Measurements from ENCODE around the gene COPS7B. TPM values are rescaled to one million over a fixed set of nuclear protein-coding genes. Genes with fewer than 3 reads are reported as not detected.

Gene COPS7B
- polyA plus RNA-seq, 3 donors = 46.6 to 65.2 (median 58.5) TPM

DNA sequence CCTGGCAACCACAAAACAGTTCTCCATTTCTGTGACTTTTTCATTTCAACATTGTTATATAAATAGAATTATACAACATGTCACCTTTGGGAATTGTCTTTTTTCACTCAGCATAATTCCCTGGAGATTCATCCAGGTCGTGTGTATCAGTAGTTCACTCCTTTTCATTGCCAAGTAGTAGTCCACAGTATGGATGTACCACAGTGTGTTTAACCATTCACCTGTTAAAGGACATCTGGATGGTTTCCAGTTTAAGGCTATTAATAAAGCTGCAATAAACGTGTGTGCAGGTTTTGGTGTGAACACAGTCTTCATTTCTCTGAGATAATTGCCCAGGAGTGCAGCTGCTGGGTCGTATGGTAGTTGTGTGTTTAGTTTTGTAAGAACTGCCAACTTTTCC lies 35.7 kb downstream of the COPS7B start:
- no peak for DNase-seq (ENCODE audit: extremely low read depth in 1 of 11, low read depth in 9 of 11, low spot score in 4 of 11)

DNA sequence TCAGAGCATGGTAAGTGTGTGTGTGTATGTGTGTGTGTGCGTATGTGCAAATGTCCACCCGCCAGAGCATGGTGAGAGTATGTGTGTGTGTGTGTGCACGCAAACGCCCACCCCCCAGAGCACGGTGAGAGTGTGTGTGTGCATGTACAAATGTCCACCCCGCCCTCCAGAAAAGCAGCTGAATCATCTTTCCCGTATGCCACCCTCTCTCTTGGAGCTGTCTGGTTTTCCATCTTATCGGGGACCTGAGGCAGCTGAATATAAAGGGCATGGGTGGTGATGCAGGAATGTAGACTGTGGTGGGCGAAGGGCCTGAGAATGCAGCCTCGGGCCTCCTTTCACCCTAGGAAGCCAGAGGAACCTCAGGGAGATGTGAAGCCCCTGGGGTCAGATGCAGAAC lies 66.9 kb downstream of the COPS7B start:
- no peak for DNase-seq (ENCODE audit: extremely low read depth in 1 of 11, low read depth in 9 of 11, low spot score in 4 of 11)

DNA sequence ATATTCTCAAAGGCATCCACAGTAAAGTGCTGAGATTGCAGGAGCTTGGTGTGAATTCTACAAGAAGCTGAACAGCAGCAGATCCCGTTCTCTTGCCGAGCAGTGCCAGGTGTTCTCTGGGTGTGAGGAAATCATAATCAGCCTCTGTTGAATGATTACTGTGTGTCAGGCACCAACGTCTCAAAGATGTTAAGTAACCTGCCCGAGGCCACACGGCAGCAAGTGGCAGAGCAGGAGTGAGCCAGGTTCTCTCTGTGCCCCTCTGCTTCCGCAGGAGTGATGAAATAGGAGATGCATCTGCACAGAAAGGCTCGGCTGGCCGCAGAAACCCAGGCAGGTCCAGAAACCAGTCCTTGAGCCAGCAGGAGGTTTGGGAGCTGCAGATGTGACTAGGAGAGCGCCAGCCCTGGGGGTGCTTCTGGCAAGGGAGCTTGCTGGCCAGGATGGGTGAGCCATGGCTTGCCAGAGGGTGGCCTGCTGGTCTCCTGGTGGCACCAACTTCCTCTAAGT lies 68.4 kb downstream of the COPS7B start:
- DNase-seq (ENCODE audit: extremely low read depth in 1 of 11, low read depth in 9 of 11, low spot score in 4 of 11) = no peak

DNA sequence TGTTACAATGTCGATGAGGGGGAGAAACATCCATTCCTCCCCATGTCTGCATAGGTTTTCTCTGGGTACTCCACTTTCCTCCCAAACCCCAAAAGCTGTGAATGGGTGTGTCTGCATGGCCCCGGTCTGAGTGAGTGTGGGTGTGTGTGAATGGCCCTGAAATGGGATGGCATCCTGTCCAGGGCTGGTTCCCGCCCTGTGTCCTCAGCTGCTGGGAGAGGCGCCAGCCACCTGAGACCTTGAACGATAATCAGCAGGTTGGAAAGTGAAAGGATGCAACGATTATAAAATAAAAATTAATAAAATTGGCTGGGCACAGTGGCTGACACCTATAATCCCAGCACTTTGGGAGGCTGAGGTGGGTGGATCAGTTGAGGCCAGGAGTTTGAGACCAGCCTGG lies 70.7 kb downstream of the COPS7B start:
- DNase-seq (ENCODE audit: extremely low read depth in 1 of 11, low read depth in 9 of 11, low spot score in 4 of 11) = no peak

Other genes starting within 250 kb of the COPS7B start
- gene TEX44, start 193.6 kb upstream of the COPS7B start, polyA plus RNA-seq (ENCODE audit: insufficient read length in 3 of 3) = not detected
- gene PTMA, start 77.9 kb upstream of the COPS7B start, polyA plus RNA-seq (ENCODE audit: insufficient read length in 3 of 3) = 1,000 to 10,000 TPM; 2,063 to 2,308 (median 2,262) TPM
- 10 to 100 TPM; 24.3 to 26.1 (median 25.6) TPM for gene PDE6D, start 5.2 kb upstream of the COPS7B start, polyA plus RNA-seq (ENCODE audit: insufficient read length in 3 of 3)
- gene NPPC, start 140.0 kb downstream of the COPS7B start, polyA plus RNA-seq (ENCODE audit: insufficient read length in 3 of 3) = 1 to 10 TPM in 1 of 3 donors, under 1 TPM in 2; 0.25 to 1.1 (median 0.67) TPM
- 10 to 100 TPM; 33.5 to 43.8 (median 37.1) TPM for gene DIS3L2, start 175.3 kb downstream of the COPS7B start, polyA plus RNA-seq (ENCODE audit: insufficient read length in 3 of 3)